MM.1S (cell line): ENCODE measurements around the gene ZNF236.

Source experiments
- DNase-seq: peaks from one replicate; pipeline ENCODE4 v3.0.0-alpha.2; 2015
- H2AFZ ChIP-seq: fragments of 300-600 bp; sonication (generic); 2 replicates; pipeline ENCODE4 v1.6.0; 2016; ENCODE audit warnings: antibody characterized with exemption, low read length
- H3F3A ChIP-seq: fragments of 300-600 bp; sonication (generic); 2 replicates; pipeline ENCODE4 v1.6.1; 2016; ENCODE audit warnings: mild to moderate bottlenecking, antibody characterized with exemption, low read length, moderate library complexity, mixed read lengths; ENCODE audit not compliant: insufficient read depth
- H3K27ac ChIP-seq: fragments of 300-600 bp; sonication (generic); 2 replicates; pipeline ENCODE4 v1.5.1; 2016; ENCODE audit warnings: mild to moderate bottlenecking, low read length
- H3K27me3 ChIP-seq: fragments of 300-600 bp; sonication (generic); replicated peaks from 2 replicates; pipeline ENCODE4 v1.6.0; 2016; ENCODE audit warnings: low read length; ENCODE audit not compliant: insufficient read depth
- H3K36me3 ChIP-seq: fragments of 300-600 bp; sonication (generic); replicated peaks from 2 replicates; pipeline ENCODE4 v1.6.1; 2016; ENCODE audit warnings: mild to moderate bottlenecking, low read length, mixed read lengths; ENCODE audit not compliant: insufficient read depth
- H3K4me1 ChIP-seq: fragments of 300-600 bp; sonication (generic); 2 replicates; pipeline ENCODE4 v1.6.1; 2016; ENCODE audit warnings: low read length, mixed read lengths
- H3K4me2 ChIP-seq: fragments of 300-600 bp; sonication (generic); 2 replicates; pipeline ENCODE4 v1.6.0; 2016; ENCODE audit warnings: low read depth, low read length
- H3K4me3 ChIP-seq: fragments of 300-600 bp; sonication (generic); 2 replicates; pipeline ENCODE4 v1.5.1; 2016; ENCODE audit warnings: low read length, mixed read lengths
- H3K79me2 ChIP-seq: fragments of 300-600 bp; sonication (generic); 2 replicates; pipeline ENCODE4 v1.6.1; 2016; ENCODE audit warnings: mixed run types, low read length, mixed read lengths
- H3K9ac ChIP-seq: fragments of 300-600 bp; sonication (generic); 2 replicates; pipeline ENCODE4 v1.6.1; 2016; ENCODE audit warnings: low read length, mixed read lengths
- H3K9me2 ChIP-seq: fragments of 300-600 bp; sonication (generic); replicated peaks from 2 replicates; pipeline ENCODE4 v1.6.1; 2016; ENCODE audit warnings: mild to moderate bottlenecking, low read length, mixed read lengths; ENCODE audit not compliant: insufficient read depth
- H3K9me3 ChIP-seq: fragments of 300-600 bp; sonication (generic); replicated peaks from 2 replicates; pipeline ENCODE4 v1.6.1; 2016; ENCODE audit warnings: mild to moderate bottlenecking, low read length, mixed read lengths; ENCODE audit not compliant: insufficient read depth
- H4K20me1 ChIP-seq: fragments of 300-600 bp; sonication (generic); 2 replicates; pipeline ENCODE4 v1.6.1; 2016; ENCODE audit warnings: mild to moderate bottlenecking, low read length, moderate library complexity, mixed read lengths; ENCODE audit not compliant: insufficient read depth
- CTCF ChIP-seq: fragments of 300-600 bp; sonication (generic); IDR thresholded peaks from 2 replicates; pipeline ENCODE4 v1.5.1; 2016; ENCODE audit warnings: antibody characterized with exemption, low read length, mixed read lengths
- EZH2 ChIP-seq: fragments of 300-600 bp; sonication (generic); optimal IDR thresholded peaks from 2 replicates; pipeline ENCODE3; 2017; ENCODE audit warnings: low read depth, mild to moderate bottlenecking, antibody characterized with exemption, low read length, mixed read lengths
- EZH2phosphoT487 ChIP-seq: fragments of 300-600 bp; sonication (generic); IDR thresholded peaks from 2 replicates; pipeline ENCODE4 v1.6.1; 2018; ENCODE audit warnings: antibody characterized with exemption, low read length

ZNF236 gene

GRCh38 chr18:76886112-76886511 is 63.8 kb downstream of the ZNF236 start:
- Histone ChIP-seq H3K79me2 (no peaks in the 10 kb centered on the region), H2AFZ (no peak overlapping the region), H3K4me3 (no peak overlapping the region), H3F3A (no peaks in the 10 kb centered on the region), H3K9me3 (no peaks in the 10 kb centered on the region), H3K4me1 (no peaks in the 10 kb centered on the region), H4K20me1 (no peaks in the 10 kb centered on the region), H3K27me3 (no peaks in the 10 kb centered on the region), H3K27ac (no peak overlapping the region), H3K4me2 (no peak overlapping the region), H3K9ac (no peak overlapping the region), H3K36me3 (no peaks in the 10 kb centered on the region), H3K9me2 (no peaks in the 10 kb centered on the region)
- TF ChIP-seq CTCF, result no peak
- DNase-seq, result no peak

DNA sequence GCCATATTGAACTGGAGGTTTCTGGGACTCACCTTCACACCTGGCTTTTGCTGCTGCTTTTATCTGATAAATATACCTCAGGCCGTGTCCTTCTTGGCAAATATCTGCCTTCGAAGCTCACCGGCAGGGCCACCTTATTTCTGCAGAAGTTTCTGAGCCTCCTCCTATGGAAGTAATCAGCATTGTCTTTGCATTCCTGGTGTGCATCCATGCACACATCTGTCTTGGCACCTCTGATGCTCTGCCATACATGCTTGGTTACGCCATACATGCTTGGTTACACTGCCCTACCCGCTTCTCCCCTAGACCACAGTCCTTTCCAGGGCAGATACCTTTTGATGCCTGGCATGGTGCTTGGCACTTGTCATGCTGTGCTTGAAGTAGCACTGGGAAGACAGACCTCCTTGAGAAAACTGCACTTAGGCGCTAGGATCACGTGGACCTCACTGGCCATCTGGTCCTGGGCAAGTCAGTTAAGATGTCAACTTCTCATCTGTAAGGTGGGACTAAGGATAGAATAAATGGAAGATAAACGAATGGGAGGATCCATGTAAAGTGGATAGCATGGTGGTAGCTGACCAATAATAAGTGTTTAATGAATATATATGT is 66.8 kb downstream of the ZNF236 start:
- no peak overlapping the region for H2AFZ ChIP-seq
- H3K9me3 ChIP-seq, result no peaks in the 10 kb centered on the region
- H3K9ac ChIP-seq, result no peak overlapping the region
- no peaks in the 10 kb centered on the region for H3K79me2 ChIP-seq
- H3K27me3 ChIP-seq, result no peaks in the 10 kb centered on the region
- H3K4me1 ChIP-seq, result no peaks in the 10 kb centered on the region
- no peaks in the 10 kb centered on the region for H3F3A ChIP-seq
- no peak overlapping the region for H3K4me2 ChIP-seq
- H3K27ac ChIP-seq, result no peak overlapping the region
- no peaks in the 10 kb centered on the region for H3K36me3 ChIP-seq
- H4K20me1 ChIP-seq, result no peaks in the 10 kb centered on the region
- no peak overlapping the region for H3K4me3 ChIP-seq
- no peak for TF ChIP-seq CTCF
- DNase-seq, result no peak
- H3K9me2 ChIP-seq, result no peaks in the 10 kb centered on the region

DNA sequence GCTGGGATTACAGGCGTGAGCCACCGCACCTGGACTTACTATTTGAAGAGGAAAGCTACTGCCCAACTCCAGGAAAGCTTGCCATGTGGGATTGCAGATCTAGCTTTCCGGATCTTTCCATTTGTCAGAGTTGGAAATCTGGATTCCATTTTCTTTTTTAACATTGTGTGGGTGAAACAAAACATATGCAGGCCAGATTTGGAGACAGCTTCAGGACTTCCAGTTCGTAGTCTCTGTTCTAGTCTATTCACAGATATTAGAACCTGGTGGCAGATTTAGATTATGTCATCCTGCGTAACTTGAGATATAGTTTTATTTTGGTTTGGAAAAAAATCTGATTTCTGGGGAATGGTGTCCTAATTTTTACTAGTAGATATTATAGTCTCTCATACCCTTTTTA is 70.5 kb downstream of the ZNF236 start:
- Histone ChIP-seq H3K9me2 (no peaks in the 10 kb centered on the region), H3K4me2 (no peak overlapping the region), H3K4me1 (no peaks in the 10 kb centered on the region), H3K9me3 (no peaks in the 10 kb centered on the region), H3F3A (no peaks in the 10 kb centered on the region), H3K9ac (no peak overlapping the region), H3K27ac (no peak overlapping the region), H3K4me3 (no peak overlapping the region), H3K36me3 (peaks cover 11% of the 10 kb centered on the region; the same call in 1 of the 2 replicates), H4K20me1 (no peaks in the 10 kb centered on the region), H2AFZ (no peak overlapping the region), H3K79me2 (no peaks in the 10 kb centered on the region), H3K27me3 (no peaks in the 10 kb centered on the region)
- DNase-seq, result no peak
- TF ChIP-seq EZH2phosphoT487, result no peak
- no peak for TF ChIP-seq EZH2
- TF ChIP-seq CTCF, result no peak
